ENCODE measurements around the gene ZNF329.

Gene ZNF329

DNA sequence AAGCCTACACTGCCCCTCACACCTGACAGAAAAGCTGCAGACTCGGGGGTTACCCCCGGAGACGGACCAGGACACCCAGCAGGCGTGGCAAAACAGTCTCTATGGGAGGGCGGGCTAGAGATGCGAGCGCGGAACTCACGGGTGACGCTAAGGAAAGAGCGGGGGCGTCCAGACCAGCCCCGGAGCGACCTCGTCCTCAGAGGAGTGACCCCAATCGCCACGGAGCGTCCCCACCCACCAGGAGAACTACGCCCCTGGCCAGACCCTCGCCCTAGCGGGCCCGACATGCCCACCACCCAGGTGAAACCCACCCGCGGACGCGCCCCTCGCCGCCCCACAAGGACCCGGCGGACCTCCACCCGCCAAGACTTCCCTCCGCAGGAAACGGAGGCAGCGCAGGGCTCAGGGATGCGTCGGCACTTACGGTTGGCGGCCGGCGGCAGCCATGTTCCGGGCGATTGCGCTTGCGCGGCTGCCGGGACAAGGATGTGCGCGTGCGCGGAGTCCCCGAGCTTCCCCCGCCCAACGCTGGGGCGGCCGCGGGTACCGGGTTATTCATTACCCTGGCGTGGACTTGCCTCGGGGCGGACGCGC lies at the start of gene ZNF329:
TSS of gene ZNF329 (minus strand) at position 462 of the 594 bp plus-strand sequence. CDS start 21,286 bp downstream, outside the sequence.
- DNase-seq (ENCODE audit: low read depth), result peak; percentile 93
- TF ChIP-seq, protein P1, sequence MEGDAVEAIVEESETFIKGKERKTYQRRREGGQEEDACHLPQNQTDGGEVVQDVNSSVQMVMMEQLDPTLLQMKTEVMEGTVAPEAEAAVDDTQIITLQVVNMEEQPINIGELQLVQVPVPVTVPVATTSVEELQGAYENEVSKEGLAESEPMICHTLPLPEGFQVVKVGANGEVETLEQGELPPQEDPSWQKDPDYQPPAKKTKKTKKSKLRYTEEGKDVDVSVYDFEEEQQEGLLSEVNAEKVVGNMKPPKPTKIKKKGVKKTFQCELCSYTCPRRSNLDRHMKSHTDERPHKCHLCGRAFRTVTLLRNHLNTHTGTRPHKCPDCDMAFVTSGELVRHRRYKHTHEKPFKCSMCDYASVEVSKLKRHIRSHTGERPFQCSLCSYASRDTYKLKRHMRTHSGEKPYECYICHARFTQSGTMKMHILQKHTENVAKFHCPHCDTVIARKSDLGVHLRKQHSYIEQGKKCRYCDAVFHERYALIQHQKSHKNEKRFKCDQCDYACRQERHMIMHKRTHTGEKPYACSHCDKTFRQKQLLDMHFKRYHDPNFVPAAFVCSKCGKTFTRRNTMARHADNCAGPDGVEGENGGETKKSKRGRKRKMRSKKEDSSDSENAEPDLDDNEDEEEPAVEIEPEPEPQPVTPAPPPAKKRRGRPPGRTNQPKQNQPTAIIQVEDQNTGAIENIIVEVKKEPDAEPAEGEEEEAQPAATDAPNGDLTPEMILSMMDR (IDR thresholded peaks at IDR 0.05; ENCODE audit: insufficient read depth, low read depth, low read length, missing control alignments), result no peak
- peak within 1 kb of the TSS; percentile 84 for H3K4me3 ChIP-seq (ENCODE audit: low read depth, low read length)

DNA sequence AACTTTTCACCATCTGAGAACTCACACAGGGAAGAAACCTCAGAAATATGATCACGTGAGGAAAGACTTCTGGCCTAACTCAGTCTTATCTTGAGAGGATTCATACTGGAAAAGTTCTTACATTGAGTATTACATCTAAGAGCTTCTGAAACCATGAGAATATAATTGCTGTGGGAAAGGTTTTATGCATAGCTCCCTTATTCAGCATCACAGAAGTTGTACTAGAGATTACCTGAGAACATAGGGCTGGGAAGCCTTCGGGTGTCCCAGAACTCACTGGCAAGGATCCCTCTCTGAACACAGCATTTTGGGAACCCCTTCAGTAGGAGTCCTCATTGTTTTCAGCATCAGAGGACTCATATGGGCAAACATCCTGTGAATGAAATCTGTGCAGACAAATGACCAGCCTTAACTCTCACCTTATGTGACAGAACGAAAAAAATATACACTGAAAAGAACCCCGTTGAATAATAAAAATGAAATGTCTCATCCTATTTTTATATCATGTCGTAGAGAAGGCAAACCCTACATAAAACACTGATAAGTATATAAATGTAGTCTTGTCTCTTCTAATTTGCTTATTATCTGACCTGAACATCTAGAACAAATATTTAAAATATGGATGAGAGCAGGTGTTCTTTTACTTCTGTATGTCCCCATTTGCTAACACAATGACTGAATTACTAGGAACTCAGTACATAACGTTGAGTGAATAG lies 46.5 kb upstream of the ZNF329 start:
- peak; percentile 44 for DNase-seq (ENCODE audit: low read depth)
- TF ChIP-seq, protein P1 (IDR thresholded peaks at IDR 0.05; ENCODE audit: insufficient read depth, low read depth, low read length, missing control alignments), result no peak
- H3K4me3 ChIP-seq (ENCODE audit: low read depth, low read length), result no peak overlapping the region

DNA sequence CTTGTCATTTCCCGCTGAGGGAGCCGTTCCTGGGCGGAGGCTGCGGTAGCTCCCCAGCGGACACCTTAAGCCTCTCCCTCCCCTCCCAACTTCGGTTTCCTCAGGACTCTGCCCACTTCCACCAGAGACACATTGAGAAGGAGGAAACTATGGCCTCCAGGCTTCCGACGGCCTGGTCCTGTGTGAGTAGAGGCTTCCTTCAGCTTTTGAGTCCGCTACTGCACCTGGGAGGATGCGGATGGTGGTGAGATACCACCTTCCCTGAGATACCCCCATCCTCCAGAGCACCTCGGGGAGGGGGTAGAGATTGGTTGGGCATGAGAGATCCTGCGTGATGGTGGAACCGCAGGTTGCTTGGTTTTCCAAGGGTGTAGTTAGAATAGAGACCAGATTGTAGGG lies 33.2 kb upstream of the ZNF329 start:
- H3K4me3 ChIP-seq (ENCODE audit: low read depth, low read length), result peak overlapping the region; percentile 93
- TF ChIP-seq, protein P1 (IDR thresholded peaks at IDR 0.05; ENCODE audit: insufficient read depth, low read depth, low read length, missing control alignments), result no peak
- no peak for DNase-seq (ENCODE audit: low read depth)

DNA sequence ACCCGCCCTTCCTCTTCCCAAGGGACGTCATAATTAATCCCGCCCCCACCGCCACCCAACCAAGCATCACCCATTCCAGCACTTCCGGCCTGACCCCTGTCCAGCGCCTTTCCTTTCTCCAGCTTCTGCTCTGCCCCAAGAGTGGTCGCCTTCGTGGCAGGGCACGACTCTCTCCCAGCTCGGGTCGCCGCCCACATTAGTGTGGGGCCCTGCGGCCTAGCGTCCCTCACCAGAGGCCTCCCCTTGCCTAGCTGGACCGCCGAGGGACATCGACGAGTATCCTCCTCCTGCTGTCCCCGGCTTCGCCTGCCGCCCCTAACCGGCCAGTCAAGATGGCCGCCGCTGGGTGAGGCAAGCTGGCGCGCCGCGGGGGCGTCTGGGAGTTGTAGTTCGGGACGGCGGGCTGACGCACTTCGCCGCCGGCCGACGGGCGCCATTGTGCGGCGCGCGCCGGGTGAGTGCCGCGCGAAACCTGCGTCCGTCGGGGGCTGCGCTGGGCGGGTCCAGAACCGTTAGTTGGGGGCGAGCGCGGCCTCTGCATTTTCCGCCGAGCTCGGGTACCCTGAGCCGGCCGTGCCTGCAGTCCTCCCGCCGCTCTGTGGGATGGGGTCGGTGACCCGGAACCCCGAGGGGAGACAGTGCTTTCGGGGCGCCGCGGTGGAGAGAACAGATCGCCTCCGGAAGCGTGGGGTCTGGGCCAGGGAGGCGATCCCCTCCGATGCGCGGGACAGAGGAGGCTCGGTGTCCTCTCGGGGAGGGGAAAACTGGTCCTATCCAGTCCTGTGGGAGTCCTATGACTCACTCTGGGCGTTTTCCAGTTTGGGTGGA lies 32.6 kb upstream of the ZNF329 start, which contains the start of gene ZNF274:
TSS of gene ZNF274 (plus strand) at position 73 of the 828 bp plus-strand sequence. CDS start 905 bp downstream, outside the sequence.
- TF ChIP-seq, protein P1 (IDR thresholded peaks at IDR 0.05; ENCODE audit: insufficient read depth, low read depth, low read length, missing control alignments), result no peak
- peak; percentile 97 for DNase-seq (ENCODE audit: low read depth)
- H3K4me3 ChIP-seq (ENCODE audit: low read depth, low read length), result peak within 1 kb of the TSS; percentile 93

DNA sequence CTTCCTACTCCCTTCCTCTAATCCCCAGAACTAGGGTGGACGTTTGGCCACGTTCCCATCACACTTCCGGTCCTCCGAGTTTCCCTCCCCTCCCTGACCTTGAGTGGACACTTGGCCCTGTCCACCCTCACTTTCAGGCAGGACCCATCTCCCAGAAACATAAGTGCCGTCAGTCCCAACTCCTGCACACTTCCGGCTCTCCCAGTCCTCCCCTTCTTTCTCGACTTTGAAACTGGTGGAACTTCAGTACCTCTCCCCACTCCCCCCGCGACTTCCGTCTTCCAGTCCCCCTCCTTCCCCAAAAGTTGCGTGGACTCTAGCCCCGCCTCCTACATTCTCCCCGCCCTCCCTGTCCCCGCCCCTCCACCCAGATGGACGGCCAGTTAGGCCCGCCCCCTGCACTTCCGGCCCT lies 32.0 kb upstream of the ZNF329 start:
- DNase-seq (ENCODE audit: low read depth), result peak; percentile 96
- TF ChIP-seq, protein P1 (IDR thresholded peaks at IDR 0.05; ENCODE audit: insufficient read depth, low read depth, low read length, missing control alignments), result no peak
- peak overlapping the region; percentile 93 for H3K4me3 ChIP-seq (ENCODE audit: low read depth, low read length)

DNA sequence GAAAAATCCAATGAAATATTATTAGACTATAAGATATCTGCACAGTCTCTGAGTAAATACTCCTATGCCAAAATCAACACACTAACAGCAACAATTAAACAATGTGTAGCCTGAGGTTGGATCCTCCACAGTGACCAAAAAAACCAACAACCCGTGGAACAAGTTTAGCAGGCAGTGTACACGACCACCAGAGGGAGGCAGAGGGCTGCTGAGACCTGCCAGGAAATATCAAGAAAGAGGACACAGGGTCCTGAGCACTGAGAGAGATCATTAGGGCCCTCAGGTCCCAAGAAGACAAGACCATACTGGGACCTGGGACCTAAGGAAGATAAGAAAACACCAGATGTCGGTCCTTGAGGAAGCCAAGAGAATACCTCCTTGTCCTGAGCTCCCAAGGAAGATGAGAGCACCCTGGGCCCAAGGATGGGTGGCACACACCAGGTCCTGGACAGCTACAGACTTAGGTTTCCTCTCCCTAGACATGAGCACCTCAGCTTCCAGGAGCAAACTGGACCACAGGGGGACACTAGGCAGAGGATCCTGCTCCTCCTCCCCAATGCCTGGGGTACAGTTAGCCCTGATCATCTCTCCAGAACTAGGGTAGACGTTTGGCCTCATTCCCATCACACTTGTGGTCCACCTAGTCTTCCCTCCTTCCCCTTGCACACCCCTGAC lies 31.4 kb upstream of the ZNF329 start:
- TF ChIP-seq, protein P1 (IDR thresholded peaks at IDR 0.05; ENCODE audit: insufficient read depth, low read depth, low read length, missing control alignments), result peak; percentile 65
- DNase-seq (ENCODE audit: low read depth), result peak; percentile 76
- peak overlapping the region; percentile 93 for H3K4me3 ChIP-seq (ENCODE audit: low read depth, low read length)

All from GM12865 (cell line).